Ovary (tissue), 3 donors: ENCODE results near the gene KRT3.

ENCODE experiments used
- CTCF ChIP-seq, 3 donors: fragments of 450-650 bp in 2 of 3; fragments of 200-600 bp in 1 of 3; IDR thresholded peaks; one replicate each; pipeline versions ENCODE4 v1.5.1 to v1.8.0; 2016 to 2022; ENCODE audit warnings: antibody characterized with exemption in 3 of 3, mild to moderate bottlenecking in 1 of 3
- EP300 ChIP-seq: sonication (generic); formaldehyde crosslinking; IDR thresholded peaks from one replicate; pipeline ENCODE4 v1.6.1; 2017; ENCODE audit warnings: antibody characterized with exemption
- donor health status: DM: no; HTN: no; CAD: no.

- TF ChIP-seq EP300 (no peak), CTCF (IDR thresholded peaks at IDR 0.05) (no peak)
These were observed 10.4 kb upstream of the KRT3 start for GRCh38 chr12:52806169-52806811.
